Activated T-cell treated with anti-CD3 and anti-CD28 coated beads, Interleukin-2, amount 50 U/mL, for 4 hours (primary cell): ENCODE measurements around the gene DEK. TPM values are rescaled to one million over a fixed set of nuclear protein-coding genes. Genes with fewer than 3 reads are reported as not detected.
"Not testable (repeated sequence)": the region's sequence is repeated elsewhere in the genome, so short reads cannot be mapped to it uniquely, and the experiment has no call there.

ENCODE experiments used
- ATAC-seq, 2 donors: fragments of 200-7000 bp; cut with Tn5 transposase; one replicate each; pipeline ENCODE4 v1.10.0; 2021
- DNase-seq: peaks from one replicate; pipeline ENCODE4 v3.0.0-alpha.2; 2020
- H3K27me3 Mint-ChIP-seq: one replicate; pipeline ENCODE4 v1.8.0; 2021; ENCODE audit warnings: low read depth, mixed read lengths
- H3K36me3 Mint-ChIP-seq: one replicate; pipeline ENCODE4 v1.8.0; 2022; ENCODE audit warnings: mixed read lengths; ENCODE audit not compliant: insufficient read depth
- H3K4me1 Mint-ChIP-seq: one replicate; pipeline ENCODE4 v1.8.0; 2021; ENCODE audit warnings: low read depth, mixed read lengths
- H3K4me3 Mint-ChIP-seq: one replicate; pipeline ENCODE4 v1.8.0; 2021; ENCODE audit warnings: mild to moderate bottlenecking, moderate library complexity, mixed read lengths
- H3K9me3 Mint-ChIP-seq: one replicate; pipeline ENCODE4 v1.8.0; 2021; ENCODE audit warnings: mixed read lengths
- total RNA-seq, 3 donors: library from RNA; stranded (reverse); gene quantifications; one replicate each; pipeline ENCODE4 v1.2.1, GENCODE V29; 2021

Gene DEK
- total RNA-seq, 3 donors from 2014 or later, result 124 to 154 (median 130) TPM

GRCh38 chr6:18183766-18184165 lies 80.6 kb downstream of the DEK start:
- no peak for DNase-seq
- no peak for ATAC-seq
- Mint-ChIP-seq H3K9me3 (no peaks in the 10 kb centered on the region), H3K4me1 (peaks cover 4% of the 10 kb centered on the region), H3K4me3 (no peak overlapping the region), H3K36me3 (peaks cover 29% of the 10 kb centered on the region), H3K27me3 (no peaks in the 10 kb centered on the region)

- DNase-seq (no peak), ATAC-seq (no peak)
- Mint-ChIP-seq H3K36me3 (peaks cover 26% of the 10 kb centered on the region), H3K4me1 (peaks cover 5% of the 10 kb centered on the region), H3K4me3 (no peak overlapping the region), H3K27me3 (no peaks in the 10 kb centered on the region), H3K9me3 (no peaks in the 10 kb centered on the region)
Measured at GRCh38 chr6:18182568-18182967, 81.8 kb downstream of the DEK start.

- no peak for ATAC-seq
- Mint-ChIP-seq H3K4me3 (no peak overlapping the region), H3K27me3 (no peaks in the 10 kb centered on the region), H3K4me1 (peaks cover 12% of the 10 kb centered on the region), H3K36me3 (peaks cover 40% of the 10 kb centered on the region), H3K9me3 (no peaks in the 10 kb centered on the region)
- DNase-seq, result no peak
Measured at GRCh38 chr6:18179770-18180356, 84.5 kb downstream of the DEK start.

GRCh38 chr6:18178960-18179615 lies 85.2 kb downstream of the DEK start:
- no peak for ATAC-seq
- Mint-ChIP-seq H3K36me3 (peaks cover 46% of the 10 kb centered on the region), H3K9me3 (no peaks in the 10 kb centered on the region), H3K27me3 (no peaks in the 10 kb centered on the region), H3K4me1 (peaks cover 12% of the 10 kb centered on the region), H3K4me3 (no peak overlapping the region)
- DNase-seq, result no peak

- peaks cover 12% of the 10 kb centered on the region for H3K4me1 Mint-ChIP-seq
- H3K4me3 Mint-ChIP-seq, result no peak overlapping the region
- no peaks in the 10 kb centered on the region for H3K27me3 Mint-ChIP-seq
- DNase-seq (no peak), ATAC-seq (no peak)
- no peaks in the 10 kb centered on the region for H3K9me3 Mint-ChIP-seq
- peaks cover 46% of the 10 kb centered on the region for H3K36me3 Mint-ChIP-seq
Measured at GRCh38 chr6:18177286-18177965, 86.9 kb downstream of the DEK start.

GRCh38 chr6:18176198-18176597 lies 88.1 kb downstream of the DEK start:
- H3K4me1 Mint-ChIP-seq, result peaks cover 12% of the 10 kb centered on the region

More at GRCh38 chr6:18176198-18176597, 88.1 kb downstream of the DEK start:
- H3K4me3 Mint-ChIP-seq, ATAC-seq, H3K9me3 Mint-ChIP-seq, H3K27me3 Mint-ChIP-seq, DNase-seq: not testable (repeated sequence)
- H3K36me3 Mint-ChIP-seq, result peaks cover 50% of the 10 kb centered on the region

Other genes starting within 250 kb of the DEK start
- gene NHLRC1, start 141.9 kb downstream of the DEK start, total RNA-seq, result under 1 TPM; 0.22 to 0.50 (median 0.28) TPM
- gene TPMT, start 109.5 kb downstream of the DEK start, total RNA-seq, result 1 to 10 TPM; 1.4 to 3.8 (median 3.7) TPM
- 10 to 100 TPM; 11.0 to 14.3 (median 12.5) TPM for gene KDM1B, start 109.1 kb downstream of the DEK start, total RNA-seq
- gene RNF144B, start 122.8 kb upstream of the DEK start, total RNA-seq, result 1 to 10 TPM in 2 of 3 donors, under 1 TPM in 1; 0.61 to 1.8 (median 1.4) TPM